ENCODE results near the gene WFIKKN2.

GRCh38 chr17:50841277-50841948 is 6.0 kb downstream of the WFIKKN2 start:
- TF ChIP-seq REST (IDR thresholded peaks at IDR 0.05; ENCODE audit: low read depth) (no peak), CTCF (IDR thresholded peaks at IDR 0.05 in 2 of 3, conservative IDR thresholded peaks at IDR 0.05 in 1 of 3; ENCODE audit: borderline replicate concordance in 1 of 3, insufficient read depth in 1 of 3, low read depth in 2 of 3, low read length in 2 of 3) (no peak), POLR2A (IDR thresholded peaks at IDR 0.05; ENCODE audit: borderline replicate concordance, extremely low read depth, insufficient read depth, insufficient read length) (no peak), ZBTB33 (IDR thresholded peaks at IDR 0.05; ENCODE audit: extremely low read depth, insufficient replicate concordance, low read length) (no peak), JUND (IDR thresholded peaks at IDR 0.05) (no peak)
